Subcutaneous abdominal adipose tissue (tissue), 5 donors: ENCODE results near the gene RPS10.

Source experiments
- H3K27ac ChIP-seq: one replicate; pipeline ENCODE4 v1.7.0; 2013; ENCODE audit warnings: low read depth, mild to moderate bottlenecking, inconsistent platforms, low read length, moderate library complexity
- H3K27me3 ChIP-seq, 5 donors: one replicate each; pipeline ENCODE4 v1.7.0; 2013; ENCODE audit warnings: low read length in 5 of 5, inconsistent platforms in 1 of 5; ENCODE audit not compliant: control insufficient read depth in 5 of 5, insufficient read depth in 4 of 5
- H3K36me3 ChIP-seq, 5 donors: one replicate each; pipeline ENCODE4 v1.7.0; 2013; ENCODE audit warnings: low read length in 5 of 5; ENCODE audit not compliant: control insufficient read depth in 5 of 5, insufficient read depth in 5 of 5
- H3K4me1 ChIP-seq, 5 donors: one replicate each; pipeline ENCODE4 v1.7.0; 2013; ENCODE audit warnings: low read length in 5 of 5, mild to moderate bottlenecking in 3 of 5, moderate library complexity in 1 of 5; ENCODE audit not compliant: control insufficient read depth in 5 of 5, insufficient read depth in 5 of 5
- H3K4me3 ChIP-seq, 5 donors: one replicate each; pipeline ENCODE4 v1.7.0; 2013; ENCODE audit warnings: low read length in 5 of 5, low read depth in 1 of 5
- H3K9ac ChIP-seq, 5 donors: one replicate each; pipeline ENCODE4 v1.7.0; 2013; ENCODE audit warnings: low read length in 5 of 5, mild to moderate bottlenecking in 4 of 5, moderate library complexity in 3 of 5
- H3K9me3 ChIP-seq, 5 donors: one replicate each; pipeline ENCODE4 v1.7.0; 2013; ENCODE audit warnings: low read length in 5 of 5; ENCODE audit not compliant: control insufficient read depth in 5 of 5
- donor health status: healthy.
- donor health status: healthy.
- donor health status: healthy.
- donor health status: healthy.
- donor health status: healthy.

Gene RPS10

DNA sequence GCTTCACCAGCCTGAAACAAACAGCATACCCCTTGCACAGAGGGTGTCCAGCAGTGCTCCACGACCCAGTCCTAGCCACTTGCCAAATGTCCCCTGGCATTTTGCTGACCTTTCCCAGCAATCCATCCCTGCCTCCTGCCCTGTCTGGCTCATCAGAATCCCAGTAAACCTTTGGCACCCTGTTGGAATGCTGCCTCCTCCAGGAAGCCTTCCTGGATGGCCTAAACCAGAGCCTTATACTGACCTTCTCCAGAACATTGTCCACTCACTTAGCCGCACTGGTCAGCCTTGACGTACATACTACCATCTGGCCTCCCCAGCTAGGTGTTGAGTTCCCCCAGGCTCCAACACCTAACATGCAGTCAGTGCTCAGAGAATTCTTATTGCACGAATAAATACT lies 38.0 kb upstream of the RPS10 start:
- Histone ChIP-seq H3K4me1 (peaks cover 0 to 16% (median 10%) of the 10 kb centered on the region in 5 donors), H3K4me3 (no peak overlapping the region), H3K9me3 (no peaks in the 10 kb centered on the region), H3K27me3 (peaks cover 12 to 36% (median 21%) of the 10 kb centered on the region in 5 donors), H3K27ac (no peak overlapping the region), H3K9ac (no peak overlapping the region), H3K36me3 (no peaks in the 10 kb centered on the region)

DNA sequence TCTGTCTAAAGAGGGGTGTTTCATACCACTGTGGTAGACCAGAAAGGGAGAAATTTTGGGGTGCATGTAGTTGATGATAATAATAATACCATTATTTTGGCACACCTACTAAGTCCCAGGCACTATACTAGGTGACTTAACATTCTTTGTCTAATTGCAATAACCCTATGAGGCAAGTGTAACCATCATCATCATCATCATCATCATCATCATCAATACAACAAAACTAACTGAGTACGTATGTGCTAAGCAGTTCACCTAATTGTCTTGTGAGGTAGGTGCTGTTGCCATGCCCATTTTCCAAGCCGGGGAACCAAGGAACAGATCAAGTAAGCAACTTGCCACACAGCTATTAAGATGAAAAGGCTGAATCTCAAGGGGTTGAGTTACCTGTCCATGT lies 37.4 kb upstream of the RPS10 start:
- Histone ChIP-seq H3K4me3 (no peak overlapping the region), H3K4me1 (peaks cover 0 to 16% (median 10%) of the 10 kb centered on the region in 5 donors), H3K36me3 (no peaks in the 10 kb centered on the region), H3K27ac (no peak overlapping the region), H3K9ac (no peak overlapping the region), H3K9me3 (no peaks in the 10 kb centered on the region), H3K27me3 (peaks cover 12 to 36% (median 21%) of the 10 kb centered on the region in 5 donors)

DNA sequence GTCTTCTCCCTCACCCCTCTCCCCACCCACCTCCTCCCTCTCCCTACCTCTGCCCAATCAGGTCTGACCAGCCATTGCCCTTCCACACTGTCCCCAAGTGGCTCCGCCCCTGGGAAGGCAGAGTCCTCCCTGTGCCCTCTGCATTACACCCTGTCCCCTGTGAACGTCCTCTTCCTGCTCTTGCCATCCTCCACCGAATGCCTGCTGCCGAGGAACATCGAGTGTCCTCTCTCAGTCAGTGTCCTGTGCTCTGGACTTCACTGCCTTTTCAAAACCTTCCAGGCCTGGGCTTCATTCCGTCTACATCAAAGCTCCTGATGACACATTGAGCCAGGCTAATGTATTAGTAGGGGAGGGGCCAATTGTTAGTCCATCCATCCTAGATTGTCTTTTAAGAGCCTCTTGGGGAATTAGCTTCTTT lies 36.7 kb upstream of the RPS10 start:
- Histone ChIP-seq H3K9me3 (no peaks in the 10 kb centered on the region), H3K4me3 (no peak overlapping the region), H3K36me3 (no peaks in the 10 kb centered on the region), H3K4me1 (peaks cover 0 to 16% (median 10%) of the 10 kb centered on the region in 5 donors), H3K27ac (no peak overlapping the region), H3K27me3 (peaks cover 12 to 36% (median 21%) of the 10 kb centered on the region in 5 donors), H3K9ac (no peak overlapping the region)

DNA sequence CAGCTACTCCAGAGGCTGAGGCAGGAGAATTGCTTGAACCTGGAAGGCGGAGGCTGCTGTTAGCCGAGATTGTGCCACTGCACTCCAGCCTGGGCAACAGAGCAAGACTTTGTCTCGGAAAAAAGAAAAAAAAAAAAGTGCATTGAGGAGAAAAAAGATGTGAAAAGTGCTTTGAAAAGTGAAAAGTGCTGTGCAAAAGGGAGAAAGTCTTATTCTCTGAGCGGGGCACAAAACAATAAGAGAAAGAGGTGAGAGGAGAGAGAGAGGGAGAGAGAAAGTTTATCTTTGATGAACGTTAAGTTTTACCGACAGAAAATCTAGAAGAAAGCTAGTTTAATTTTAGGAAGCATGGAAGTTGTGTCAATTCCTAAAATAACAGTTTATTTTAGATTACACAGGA lies 36.1 kb upstream of the RPS10 start:
- H3K27ac ChIP-seq: no peak overlapping the region

DNA sequence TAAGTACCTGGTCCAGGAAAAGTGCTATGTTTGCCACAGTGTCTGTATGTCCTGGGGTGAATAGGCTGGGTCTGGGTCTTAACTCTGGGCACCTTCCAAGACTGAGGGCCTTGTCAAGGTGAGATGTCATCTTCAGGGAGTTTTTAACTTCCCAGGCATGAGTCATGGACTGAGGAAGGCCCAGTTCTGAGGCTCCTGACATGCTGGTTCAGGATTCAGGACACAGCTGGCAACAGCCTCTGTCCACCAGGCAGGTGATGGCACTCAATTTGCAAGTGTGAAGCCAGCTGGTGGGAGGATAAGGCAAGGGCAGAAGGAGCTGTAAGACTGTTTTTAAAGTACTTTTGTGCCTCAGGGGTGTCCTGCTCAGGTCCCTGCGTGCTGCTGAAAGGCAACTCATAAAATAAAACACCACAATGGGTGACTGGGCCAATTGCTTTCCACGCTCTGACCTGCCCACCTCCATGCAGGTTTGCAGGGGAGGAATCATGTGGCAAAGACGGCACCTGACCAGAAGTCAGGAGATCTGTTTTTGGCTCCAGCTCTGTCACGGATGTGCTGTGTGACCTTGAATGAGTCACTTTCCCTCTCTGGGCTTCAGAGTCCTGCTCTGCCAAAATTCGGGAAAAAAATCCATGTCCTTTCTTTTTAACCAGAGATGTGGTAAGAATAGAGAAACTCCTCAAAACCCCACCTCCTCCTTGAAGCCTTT lies 35.1 kb upstream of the RPS10 start:
- Histone ChIP-seq H3K27ac (no peak overlapping the region), H3K9ac (no peak overlapping the region), H3K36me3 (no peaks in the 10 kb centered on the region), H3K4me3 (no peak overlapping the region), H3K9me3 (no peaks in the 10 kb centered on the region), H3K27me3 (peaks cover 3 to 23% (median 14%) of the 10 kb centered on the region in 5 donors), H3K4me1 (peaks cover 0 to 12% (median 6%) of the 10 kb centered on the region in 5 donors)

More for the DNA sequence above, 36.1 kb upstream of the RPS10 start:
- Histone ChIP-seq H3K36me3 (no peaks in the 10 kb centered on the region), H3K4me3 (no peak overlapping the region), H3K9me3 (no peaks in the 10 kb centered on the region), H3K27me3 (peaks cover 12 to 33% (median 21%) of the 10 kb centered on the region in 5 donors), H3K4me1 (peaks cover 0 to 16% (median 10%) of the 10 kb centered on the region in 5 donors), H3K9ac (no peak overlapping the region)

DNA sequence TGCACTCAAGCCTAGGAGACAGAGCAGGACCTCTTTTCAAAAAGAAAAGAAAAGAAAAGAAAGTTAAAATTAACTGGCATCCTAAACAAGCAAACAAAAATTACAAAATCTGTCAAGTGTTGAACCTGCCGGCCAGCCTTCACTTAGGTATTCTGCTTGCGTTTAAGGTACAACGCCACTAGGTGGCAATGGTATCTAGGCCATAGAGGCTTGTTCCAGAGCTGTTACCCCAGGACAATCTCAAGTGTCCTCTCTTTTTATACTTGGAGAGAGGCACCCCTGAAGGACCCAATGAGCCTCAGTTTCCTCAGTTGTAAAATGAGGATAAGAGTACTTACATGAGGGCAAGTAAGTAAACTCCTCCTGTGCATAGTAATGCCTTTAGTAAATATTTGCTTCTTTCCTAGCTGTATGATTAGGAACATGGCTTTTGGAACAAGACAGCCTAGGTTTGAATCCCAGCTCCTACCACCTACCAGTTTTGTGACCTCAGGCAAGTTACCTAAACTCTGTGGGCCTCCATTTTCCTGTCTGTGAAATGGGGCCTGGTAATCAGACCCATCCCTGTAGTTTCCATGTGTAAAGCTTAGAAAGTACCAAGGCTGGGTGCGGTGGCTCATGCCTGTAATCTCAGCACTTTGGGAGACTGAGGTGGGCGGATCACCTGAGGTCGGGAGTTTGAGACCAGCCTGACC lies 34.2 kb upstream of the RPS10 start:
- no peak overlapping the region for H3K4me3 ChIP-seq
- H3K27me3 ChIP-seq: peaks cover 3 to 15% (median 8%) of the 10 kb centered on the region in 5 donors
- no peak overlapping the region for H3K27ac ChIP-seq
- no peaks in the 10 kb centered on the region for H3K9me3 ChIP-seq
- peaks cover 0 to 4% (median 0%) of the 10 kb centered on the region in 5 donors for H3K4me1 ChIP-seq
- H3K36me3 ChIP-seq: no peaks in the 10 kb centered on the region
- H3K9ac ChIP-seq: no peak overlapping the region

DNA sequence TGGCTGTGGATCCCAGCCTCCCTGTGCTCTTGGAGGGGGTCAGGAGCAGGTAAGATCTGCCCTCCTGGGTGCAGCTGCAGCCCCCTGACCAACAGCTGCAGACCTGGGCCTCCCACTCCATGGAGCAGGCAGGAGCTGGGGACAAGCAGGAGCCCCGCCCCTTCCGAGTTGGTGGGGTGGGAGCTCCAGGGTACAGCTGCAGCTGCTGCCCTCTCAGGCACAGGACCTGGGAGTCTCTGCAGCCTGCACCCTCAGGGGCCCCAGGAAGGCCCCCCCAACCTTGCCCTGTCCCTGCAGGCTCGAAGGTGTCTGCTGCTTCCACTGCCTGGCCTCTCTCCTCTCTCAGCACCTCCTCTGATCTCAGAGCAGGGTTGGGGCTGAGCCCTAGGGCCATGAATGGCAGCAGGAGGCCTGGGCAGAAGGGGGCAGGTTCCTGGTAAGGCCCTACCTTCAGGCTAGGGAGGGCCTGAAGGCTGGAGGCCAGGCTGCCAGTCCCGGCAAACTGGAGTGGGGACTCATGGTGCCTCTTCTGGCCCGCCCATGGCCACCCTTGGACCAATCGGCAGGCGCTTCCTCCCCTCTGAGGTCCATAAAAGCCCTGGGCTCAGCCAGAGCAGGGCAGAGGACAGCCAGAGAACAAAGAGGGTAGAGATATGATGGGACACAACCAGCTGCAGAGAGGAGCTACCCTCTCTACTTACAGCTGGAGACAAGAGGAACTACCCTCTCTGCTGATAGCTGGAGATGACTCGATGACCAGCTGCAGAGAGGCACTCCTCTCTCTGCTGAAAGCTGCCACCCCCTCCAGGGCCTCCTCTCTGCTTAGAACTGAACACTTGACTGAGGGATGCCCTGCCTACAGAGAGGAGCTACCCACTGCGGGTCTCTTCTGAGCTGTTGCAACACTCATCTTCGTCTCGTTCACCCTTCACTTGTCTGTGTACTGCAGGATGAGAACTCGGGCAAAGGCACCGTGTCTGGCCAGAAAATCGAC lies 32.2 kb upstream of the RPS10 start:
- Histone ChIP-seq H3K27ac (no peak overlapping the region), H3K4me3 (no peak overlapping the region), H3K36me3 (no peaks in the 10 kb centered on the region), H3K9me3 (no peaks in the 10 kb centered on the region), H3K9ac (no peak overlapping the region), H3K4me1 (peaks cover 0 to 4% (median 0%) of the 10 kb centered on the region in 5 donors), H3K27me3 (peaks cover 0 to 5% (median 0%) of the 10 kb centered on the region in 5 donors)

DNA sequence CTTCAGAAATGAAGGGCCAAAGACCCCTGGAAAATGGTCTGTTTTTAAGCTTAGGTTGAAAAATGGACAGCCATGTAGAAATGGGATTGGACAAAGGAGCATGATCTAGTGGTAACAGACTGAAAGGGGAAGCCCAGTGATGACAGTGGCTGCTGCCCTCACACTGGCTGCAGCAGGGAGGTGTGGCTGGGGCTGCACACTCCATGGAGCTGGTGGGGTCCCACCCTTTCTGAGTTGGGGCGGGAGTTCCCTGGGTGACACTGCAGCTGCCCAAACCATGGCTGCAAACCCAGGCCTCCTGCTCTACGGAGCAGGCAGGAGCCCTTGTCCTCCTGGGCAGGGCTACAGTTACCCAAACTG lies 31.5 kb upstream of the RPS10 start:
- H3K36me3 ChIP-seq: no peaks in the 10 kb centered on the region
- H3K27ac ChIP-seq: no peak overlapping the region
- H3K4me3 ChIP-seq: no peak overlapping the region
- H3K27me3 ChIP-seq: peaks cover 0 to 3% (median 0%) of the 10 kb centered on the region in 5 donors
- H3K9me3 ChIP-seq: no peaks in the 10 kb centered on the region
- peaks cover 0 to 2% (median 0%) of the 10 kb centered on the region in 5 donors for H3K4me1 ChIP-seq
- no peak overlapping the region for H3K9ac ChIP-seq

DNA sequence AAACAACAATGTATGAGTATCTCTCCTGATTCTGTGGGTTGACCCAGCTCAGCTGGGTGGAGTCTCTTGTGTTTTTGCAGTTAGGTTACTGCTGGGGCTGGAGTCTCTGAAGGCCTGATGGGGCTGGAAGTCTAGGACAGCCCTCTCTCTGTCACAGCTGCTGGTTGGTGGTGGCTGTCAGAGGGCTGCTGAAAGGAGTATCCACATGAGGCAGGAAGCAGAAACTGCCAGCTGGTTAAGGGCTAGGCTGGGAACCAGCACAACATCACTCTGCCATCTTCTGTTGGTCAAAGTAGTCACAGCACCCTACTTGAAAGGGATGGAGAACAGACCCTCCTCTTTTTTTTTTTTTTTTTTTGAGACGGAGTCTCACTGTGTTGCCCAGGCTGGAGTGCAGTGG lies 30.0 kb upstream of the RPS10 start:
- no peak overlapping the region for H3K4me3 ChIP-seq
- no peaks in the 10 kb centered on the region for H3K27me3 ChIP-seq
- H3K36me3 ChIP-seq: no peaks in the 10 kb centered on the region
- H3K9me3 ChIP-seq: peaks cover 0 to 9% (median 6%) of the 10 kb centered on the region in 5 donors
- no peak overlapping the region for H3K27ac ChIP-seq
- H3K9ac ChIP-seq: no peak overlapping the region
- H3K4me1 ChIP-seq: no peaks in the 10 kb centered on the region
